Stimulated activated CD4-positive, alpha-beta T cell treated with anti-CD3 and anti-CD28 coated beads, TNF-alpha, amount 100 ng/mL, for 1 hour (primary cell): ENCODE data around the gene PJA2.

ENCODE experiments used
- DNase-seq, 3 donors: peaks; one replicate each; pipeline ENCODE4 v3.0.0-alpha.2; 2020; ENCODE audit warnings: low read depth in 3 of 3, low spot score in 1 of 3

The PJA2 gene

GRCh38 chr5:109351988-109352864 is 57.5 kb downstream of the PJA2 start:
- no peak for DNase-seq

- DNase-seq = no peak
Observed at GRCh38 chr5:109350537-109351270, 59.1 kb downstream of the PJA2 start.

DNA sequence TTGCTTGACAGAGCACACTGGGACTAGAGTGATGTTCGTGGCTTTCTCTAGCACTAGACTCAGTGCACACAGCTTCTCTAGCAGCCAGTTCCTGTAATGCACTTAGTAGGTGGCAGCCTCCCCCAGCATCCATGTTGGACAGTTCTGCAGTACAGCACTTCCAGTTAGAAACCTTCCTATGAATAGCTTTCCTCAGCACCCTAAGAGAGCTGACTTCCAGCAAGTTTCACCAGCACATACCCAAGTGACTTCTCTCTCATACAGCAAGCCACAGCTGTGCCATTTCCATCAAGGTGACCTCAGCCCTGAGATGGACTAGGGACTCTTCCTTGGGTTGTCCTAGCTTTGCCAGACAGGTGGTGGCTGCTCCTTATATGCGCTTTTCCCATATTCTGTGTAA is 60.4 kb downstream of the PJA2 start:
- no peak for DNase-seq

GRCh38 chr5:109347252-109347888 is 62.4 kb downstream of the PJA2 start:
- DNase-seq = no peak

- no peak for DNase-seq
Observed at GRCh38 chr5:109345699-109346098, 64.1 kb downstream of the PJA2 start.

DNA sequence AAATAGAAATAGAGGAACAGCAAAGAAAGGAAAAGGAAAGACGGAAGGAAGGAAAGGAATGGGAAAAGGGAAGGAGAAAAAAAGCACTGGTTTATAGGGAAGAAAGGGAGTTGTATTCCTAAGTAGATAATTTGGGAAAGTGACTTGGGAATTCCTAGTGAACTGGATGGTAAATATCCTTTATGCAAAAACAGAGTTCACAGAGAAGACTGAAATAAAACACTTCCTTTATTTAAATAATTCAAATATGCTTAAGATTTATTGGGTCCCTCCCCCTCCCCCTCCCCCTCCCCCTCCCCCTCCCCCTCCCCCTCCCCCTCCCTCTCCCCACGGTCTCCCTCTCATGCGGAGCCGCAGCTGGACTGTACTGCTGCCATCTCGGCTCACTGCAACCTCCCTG is 69.4 kb downstream of the PJA2 start:
- no peak for DNase-seq

- DNase-seq = no peak
Observed at GRCh38 chr5:109335114-109335513, 74.7 kb downstream of the PJA2 start.

DNA sequence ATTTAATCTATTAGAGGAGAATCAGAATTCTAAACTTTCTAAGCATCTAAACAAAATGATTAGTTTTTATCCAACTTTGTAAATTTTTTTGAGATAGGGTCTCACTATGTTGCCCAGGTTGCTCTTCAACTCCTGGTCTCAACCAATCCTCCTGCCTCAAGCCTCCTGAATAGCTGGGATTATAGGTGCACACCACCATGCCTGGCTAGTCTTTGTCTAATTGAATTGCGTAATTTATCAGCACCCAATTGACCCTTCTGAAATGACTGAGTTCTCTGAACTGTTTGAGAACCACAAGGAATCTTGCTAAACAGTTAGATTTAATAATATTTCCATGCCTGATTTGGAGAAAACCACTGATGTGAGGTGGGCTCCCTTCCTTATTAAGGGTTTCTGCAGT is 75.7 kb downstream of the PJA2 start:
- no peak for DNase-seq

DNA sequence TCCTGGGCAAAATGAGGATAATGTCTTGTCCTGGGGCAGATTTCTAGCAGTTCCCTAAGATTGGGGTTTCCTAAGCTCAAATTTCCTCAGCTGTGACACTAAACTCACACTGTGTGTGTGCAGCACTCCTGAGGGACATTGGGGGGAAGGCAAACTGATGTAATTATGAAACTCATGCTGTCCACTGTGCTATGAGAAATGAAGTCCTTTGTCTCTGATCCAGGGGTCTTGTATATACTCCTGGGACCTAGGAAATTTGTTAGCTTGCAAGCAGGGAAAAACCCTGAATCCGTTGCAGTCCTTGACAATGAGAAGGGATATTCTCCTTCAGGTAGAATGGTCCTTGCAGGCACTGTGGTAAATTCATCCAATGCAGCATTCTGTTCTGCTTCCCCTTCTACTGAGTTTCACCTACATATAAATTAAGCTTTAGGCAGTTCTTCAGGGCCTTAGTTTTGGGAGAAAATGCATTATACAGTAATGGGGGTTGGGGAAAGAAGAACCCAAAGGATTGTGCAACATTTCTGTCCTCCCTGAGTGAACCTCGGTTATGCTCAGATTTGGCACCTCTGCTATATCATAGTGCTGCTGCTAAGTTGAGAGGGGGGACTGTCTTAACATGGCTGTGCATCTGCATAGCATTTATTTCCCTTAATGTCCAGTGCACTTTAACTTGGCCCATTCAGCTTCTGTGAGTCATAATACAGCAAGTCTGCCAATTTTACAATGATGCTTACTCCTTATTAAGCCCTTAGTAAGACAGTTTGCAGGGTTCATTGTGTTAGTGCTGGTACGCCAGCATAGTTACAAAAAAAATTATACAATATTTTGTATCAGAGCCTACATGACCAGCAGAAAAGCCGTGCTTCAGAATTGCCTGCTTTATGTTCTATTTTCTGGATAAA is 80.2 kb downstream of the PJA2 start:
- DNase-seq = no peak

- DNase-seq = no peak
Observed at GRCh38 chr5:109328626-109329025, 81.1 kb downstream of the PJA2 start.

GRCh38 chr5:109327570-109327969 is 82.2 kb downstream of the PJA2 start:
- DNase-seq = no peak

DNA sequence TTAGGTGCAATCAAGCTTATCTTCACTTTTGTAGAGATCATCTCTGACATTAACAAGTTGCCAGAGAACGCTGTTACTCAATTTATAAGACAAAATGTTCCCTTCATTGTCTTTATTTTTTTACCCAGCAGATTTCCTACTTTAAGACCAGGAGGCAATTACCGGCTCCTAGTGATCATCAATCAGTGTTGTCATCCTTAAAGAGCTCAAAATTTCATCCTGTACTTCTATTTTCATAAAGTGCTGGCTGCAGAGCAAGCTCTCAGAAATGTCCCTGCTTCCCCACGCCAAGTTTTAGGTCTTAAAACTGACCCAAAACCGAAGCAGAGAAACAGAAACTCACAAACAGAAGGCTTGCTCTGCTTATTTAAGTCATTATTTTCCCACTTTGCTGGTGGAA is 82.9 kb downstream of the PJA2 start:
- DNase-seq = no peak

GRCh38 chr5:109325456-109325855 is 84.3 kb downstream of the PJA2 start:
- DNase-seq = no peak

- DNase-seq = no peak
Observed at GRCh38 chr5:109324931-109325330, 84.8 kb downstream of the PJA2 start.

- DNase-seq = no peak
Observed at GRCh38 chr5:109324351-109324750, 85.4 kb downstream of the PJA2 start.

- DNase-seq = no peak
Observed at GRCh38 chr5:109322694-109323093, 87.1 kb downstream of the PJA2 start.

DNA sequence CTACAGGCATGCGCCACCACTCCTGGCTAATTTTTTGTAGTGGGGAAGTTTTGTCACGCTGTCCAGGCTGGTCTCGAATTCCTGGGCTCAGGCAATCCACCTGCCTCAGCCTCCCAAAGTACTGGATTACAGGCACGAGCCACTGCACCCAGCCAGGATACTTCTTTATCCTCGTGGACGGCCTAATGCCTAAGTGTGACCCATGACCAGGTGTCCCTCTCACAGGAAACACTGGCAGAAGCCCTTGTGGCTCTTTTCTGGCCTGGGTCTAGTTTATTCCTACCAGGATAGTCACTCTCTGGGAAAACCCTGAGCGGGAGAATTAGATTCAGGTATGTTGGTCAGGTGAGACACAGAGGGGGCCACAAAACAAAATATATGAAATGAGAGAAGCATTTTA is 90.4 kb downstream of the PJA2 start:
- no peak for DNase-seq

GRCh38 chr5:109318455-109319108 is 91.2 kb downstream of the PJA2 start:
- DNase-seq = no peak

GRCh38 chr5:109316634-109317033 is 93.1 kb downstream of the PJA2 start:
- no peak for DNase-seq

- no peak for DNase-seq
Observed at GRCh38 chr5:109315245-109315644, 94.5 kb downstream of the PJA2 start.
